LoVo (cell line): ENCODE data around the gene FAM89B.

Experiments
- DNase-seq: peaks from one replicate; pipeline ENCODE4 v3.0.0-alpha.2; 2016; ENCODE audit warnings: low spot score

Gene FAM89B

DNA sequence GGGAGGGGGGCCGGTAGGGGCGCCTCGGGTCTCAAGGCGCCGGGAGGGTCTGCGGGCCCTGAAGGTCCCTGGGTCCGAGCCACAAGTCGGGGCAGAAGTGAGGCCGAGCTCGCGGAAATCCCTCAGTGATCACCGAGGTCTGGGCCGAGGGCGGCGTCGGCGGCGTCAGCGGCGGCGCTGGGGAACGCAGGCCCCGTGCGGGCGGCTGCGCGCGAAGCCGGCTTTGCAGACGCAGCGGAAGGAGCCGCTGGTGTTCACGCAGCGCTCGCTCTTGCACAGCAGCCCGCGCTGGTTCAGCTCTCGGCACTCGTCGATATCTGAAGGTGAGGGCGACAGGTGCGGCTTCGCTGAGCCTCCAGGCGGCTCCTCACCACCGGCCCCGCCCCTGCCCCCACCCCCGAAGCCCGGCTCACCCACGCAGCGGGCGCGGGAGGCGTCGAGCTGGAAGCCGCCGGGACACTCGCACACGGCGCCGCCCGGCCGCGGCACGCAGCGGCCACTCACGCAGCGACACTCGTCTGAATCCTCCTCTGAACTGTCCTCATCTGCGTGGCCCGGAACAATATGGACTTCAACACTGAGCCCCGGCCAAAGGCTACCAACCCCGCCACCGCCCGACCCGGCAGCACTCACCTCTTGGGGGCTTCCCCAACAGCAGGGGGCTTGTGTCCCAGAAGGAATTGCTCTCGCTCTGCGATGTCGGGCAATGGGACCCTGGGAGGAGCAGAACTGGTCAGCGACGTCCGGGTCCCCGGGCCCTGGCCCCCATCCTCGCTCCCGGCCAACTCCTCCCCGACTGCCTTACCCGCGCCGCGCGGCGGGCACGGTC is 33.2 kb upstream of the FAM89B start:
- no peak for DNase-seq

DNA sequence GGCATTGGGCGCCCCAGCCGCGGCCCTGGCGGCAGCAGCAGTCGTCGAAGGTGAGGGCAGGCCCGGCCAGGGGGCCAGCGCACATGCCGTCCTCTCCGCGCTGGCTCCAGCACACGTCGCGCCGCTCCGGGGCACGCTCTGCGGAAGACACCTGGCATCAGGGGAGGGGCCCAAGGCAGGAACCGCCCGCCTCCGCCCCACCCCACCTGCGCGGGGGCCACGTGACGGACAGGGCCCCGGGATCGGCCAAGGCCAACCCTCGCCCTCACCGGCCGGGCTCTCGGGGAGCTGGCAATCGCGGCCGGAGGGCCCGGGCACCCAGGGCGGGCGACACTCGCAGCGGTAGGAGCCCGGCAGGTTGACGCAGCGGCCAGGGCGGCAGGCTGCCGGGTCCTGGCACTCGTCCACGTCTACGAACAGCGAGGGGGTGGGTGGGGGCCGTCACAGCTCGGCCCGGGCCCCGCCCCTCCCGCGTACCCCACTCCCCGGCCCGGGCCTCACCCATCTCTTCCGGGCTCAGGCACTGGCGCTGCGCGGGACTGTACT is 32.5 kb upstream of the FAM89B start:
- no peak for DNase-seq

DNA sequence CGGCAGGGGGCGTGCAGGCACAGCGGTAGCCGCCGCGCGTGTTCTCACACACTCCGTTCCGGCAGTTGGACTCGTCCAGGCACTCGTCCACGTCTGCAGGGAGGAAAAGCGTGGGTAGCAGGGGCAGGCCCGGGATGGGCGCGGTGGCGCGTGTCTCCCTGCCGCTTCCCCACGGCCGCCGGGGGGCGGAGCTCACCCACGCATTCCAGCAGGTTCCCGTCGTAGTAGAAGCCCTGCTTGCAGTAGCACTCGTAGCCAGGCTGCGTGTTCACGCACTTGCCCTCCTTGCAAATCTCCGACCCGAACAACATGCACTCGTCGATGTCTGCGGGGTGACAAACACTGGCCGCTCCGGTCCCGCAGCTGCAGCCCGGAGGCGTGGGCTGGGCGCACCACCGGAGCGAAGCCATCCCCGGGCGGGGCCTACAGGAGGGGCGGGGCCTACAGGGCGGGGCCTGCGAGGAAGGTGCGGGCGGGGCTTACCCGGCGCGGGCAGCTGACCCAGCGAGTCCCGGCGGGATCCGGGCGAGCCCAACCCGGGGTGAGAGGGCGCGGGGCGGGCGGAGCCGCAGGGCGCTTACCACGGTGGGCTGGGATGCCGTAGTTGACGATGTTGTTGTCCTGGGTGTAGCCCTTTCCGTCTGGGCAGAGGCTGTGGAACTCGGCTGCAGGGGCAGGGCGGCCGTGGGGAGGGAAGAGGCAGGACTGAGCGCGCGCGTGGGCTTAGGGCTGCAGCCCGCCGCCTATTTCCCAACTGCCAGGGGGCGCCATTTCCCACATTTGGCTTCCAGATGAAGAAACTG is 31.8 kb upstream of the FAM89B start:
- peak; percentile 85 for DNase-seq

DNA sequence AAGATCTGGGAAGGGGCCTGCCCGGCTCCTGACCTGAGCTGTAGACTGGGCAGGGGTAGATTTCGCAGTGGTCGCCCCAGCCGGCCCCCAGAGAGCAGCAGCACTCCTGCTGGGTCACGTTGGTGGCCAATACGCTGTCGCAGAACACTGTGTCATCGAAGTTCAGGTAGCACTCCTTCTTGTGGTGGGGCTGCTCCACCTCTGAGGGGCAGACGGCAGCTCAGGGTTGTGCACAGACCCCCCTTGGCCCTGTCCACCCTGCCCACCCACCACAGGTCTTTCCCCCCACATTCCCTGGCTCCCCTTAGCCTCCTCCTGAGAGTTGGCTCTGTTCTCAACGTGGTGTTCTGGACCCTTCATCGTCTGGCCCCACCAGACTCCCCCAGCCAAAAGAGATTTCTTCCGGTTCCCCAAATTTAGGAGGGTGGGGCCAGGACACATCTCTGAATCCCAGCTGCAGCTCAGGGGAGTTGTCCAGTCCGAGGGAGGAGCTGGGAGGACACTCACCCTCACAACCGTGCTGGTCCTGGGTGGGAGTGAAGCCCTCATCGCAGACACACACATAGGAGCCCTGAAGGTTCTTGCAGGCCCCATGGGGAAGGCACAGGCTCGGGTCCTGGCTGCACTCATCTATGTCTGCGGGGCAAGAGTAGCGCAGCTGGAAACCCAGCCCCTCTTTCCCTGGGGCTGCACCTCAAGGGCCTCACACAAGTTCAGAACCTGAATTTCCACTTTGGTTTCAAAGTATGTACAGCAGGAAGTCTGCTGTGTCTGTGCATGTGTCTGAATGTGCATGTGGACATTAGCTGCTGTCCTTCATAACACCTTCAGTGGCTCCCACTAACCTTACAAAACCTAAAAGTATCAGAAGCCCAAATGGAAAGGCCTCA is 31.0 kb upstream of the FAM89B start:
- DNase-seq = no peak

DNA sequence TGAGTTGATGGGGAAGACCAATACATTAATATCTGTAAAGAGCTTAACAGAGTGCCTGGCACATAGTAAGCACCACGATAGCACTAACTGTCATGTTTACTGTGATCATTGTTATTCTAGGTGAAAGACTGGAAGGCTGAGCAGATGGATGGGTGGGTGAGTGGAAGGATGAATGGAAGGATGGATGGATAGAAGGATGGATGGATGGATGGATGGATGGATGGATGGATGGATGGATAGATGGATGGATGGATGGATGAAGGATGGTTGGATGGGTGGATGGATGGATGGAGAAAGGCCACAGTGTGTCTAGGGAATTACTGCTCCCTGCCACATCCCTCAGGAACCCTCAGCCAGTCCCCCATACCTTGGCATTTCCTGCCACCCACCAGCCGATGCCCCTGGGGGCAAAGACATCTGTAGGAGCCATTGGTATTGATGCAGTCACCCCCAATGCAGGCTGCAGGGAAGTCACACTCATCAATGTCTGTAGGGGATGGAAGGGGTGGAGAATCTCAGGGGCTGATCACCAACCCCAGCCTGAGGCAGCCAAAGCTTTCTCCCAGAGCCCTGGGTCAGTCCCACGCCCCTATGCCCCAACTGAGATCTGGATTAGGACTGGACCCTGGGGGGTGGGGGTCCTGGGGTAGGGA is 29.5 kb upstream of the FAM89B start:
- no peak for DNase-seq

DNA sequence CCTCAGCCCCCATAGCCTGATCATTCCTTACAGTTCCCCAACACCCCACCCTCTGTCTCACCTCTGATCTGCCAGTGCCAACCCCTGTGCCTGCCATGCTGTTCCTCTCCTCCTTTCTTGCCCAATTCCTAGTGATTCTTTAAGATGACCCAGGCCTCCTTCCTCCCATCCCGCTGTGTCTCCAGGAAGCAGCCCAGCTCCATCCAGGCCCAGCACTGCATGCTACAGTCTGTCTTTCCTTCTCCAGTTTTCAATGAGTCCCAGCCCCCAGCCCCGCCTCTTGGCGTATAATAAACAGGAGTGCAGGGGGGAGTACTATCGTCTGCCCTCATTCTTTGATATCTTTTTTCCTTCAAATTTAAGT is 26.5 kb upstream of the FAM89B start:
- no peak for DNase-seq

DNA sequence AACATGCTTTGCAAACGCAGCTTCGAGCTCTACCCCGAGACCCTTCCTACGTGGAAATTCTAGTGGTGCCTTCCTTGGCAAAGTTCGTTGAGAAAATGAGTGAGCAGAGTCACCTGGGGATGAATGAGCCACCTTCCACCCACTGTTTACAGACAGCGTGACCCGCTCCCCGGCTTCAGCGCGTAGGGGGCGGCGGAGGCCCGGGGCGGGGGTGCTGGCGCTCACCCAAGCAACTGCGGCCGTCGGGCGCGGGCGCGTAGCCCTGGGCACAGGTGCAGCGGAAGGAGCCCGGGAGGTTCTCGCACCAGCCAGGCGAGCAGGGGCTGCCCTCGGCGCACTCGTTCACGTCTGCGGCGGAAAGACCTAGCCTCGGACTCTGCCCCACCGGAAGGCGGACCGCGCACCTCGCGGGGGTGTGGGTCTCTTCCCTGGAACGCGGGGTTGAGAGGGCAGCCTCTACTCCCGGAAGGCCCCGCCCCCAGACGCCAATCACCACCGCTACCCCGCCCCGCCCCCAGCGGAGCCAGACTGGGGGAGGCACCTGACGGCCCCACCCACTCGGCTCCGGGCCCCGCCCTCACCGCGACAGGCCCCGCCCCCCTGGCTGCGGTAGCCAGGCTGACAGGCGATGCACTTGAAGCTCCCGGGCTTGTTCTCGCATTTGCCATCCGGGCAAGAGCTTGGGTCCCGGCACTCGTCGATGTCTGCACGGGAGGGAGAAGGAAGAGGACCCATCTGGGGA is 25.9 kb upstream of the FAM89B start:
- DNase-seq = peak; percentile 92

DNA sequence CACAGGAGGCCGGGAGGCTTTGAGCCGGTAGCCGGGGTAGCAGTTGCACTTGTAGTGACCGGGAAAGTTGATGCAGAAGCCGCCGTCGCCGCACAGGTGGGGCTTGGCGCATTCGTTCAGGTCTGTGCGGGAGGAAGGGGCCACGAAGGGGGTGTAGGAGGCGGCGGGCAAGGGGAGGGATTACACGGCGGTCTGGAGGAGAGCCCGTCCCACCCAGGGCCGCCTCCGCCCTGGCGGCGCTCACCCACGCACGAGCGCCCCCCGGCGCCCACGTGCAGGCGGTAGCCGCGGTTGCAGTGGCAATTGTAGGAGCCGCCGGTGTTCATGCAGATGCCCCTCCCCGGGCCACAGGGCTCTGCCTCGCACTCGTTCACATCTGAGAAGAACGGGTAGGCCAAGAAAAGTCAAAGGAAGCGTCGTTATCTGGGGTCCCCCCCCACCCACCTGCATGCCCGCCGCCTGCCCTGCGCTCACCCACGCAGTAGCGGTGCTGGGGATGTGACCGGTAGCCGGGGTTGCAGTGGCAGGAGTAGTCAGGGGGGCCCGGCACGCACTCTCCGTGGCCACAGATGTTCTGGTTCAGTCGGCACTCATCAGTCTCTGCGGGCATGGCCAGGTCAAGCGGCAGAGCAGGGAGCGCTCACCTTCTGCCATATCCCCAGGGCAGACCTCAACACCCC is 24.8 kb upstream of the FAM89B start:
- no peak for DNase-seq

DNA sequence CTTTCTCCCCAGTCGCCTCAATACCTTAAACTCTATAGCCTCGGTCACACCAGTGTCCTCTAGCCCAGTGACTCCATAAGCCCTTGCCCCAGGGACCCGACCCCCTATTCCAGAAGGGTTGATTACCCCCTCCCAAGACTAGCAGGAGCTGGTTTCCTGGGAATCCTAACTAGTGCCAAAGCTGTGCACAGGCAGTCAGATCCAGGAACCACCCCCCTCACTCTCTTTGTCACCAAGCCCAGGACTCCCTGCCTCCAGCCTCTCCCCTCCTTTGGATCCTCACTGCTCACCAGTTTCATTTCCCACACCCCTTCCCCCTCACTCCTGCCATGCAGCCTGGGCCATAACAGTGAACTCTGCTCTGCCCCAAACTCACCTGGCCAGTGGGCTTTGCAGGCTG is 23.9 kb upstream of the FAM89B start:
- no peak for DNase-seq

DNA sequence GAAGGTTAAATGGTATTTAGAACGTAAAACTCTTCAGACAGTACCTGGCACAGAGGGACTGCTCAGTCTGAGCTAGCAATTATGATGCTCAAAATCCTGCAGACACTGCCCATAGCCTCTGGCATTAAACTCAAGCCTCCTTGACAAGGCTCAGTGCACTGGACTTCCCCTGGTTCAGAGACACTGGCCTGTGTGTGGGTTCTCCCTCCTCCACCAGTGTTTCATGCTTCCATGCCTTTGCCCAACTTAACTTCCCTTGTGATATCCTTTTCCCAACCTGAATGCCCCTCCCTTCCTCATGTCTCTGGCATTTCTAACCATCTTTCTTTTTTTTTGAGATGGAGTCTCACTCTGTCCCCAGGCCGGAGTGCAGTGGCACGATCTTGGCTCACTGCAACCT is 23.2 kb upstream of the FAM89B start:
- DNase-seq = no peak

DNA sequence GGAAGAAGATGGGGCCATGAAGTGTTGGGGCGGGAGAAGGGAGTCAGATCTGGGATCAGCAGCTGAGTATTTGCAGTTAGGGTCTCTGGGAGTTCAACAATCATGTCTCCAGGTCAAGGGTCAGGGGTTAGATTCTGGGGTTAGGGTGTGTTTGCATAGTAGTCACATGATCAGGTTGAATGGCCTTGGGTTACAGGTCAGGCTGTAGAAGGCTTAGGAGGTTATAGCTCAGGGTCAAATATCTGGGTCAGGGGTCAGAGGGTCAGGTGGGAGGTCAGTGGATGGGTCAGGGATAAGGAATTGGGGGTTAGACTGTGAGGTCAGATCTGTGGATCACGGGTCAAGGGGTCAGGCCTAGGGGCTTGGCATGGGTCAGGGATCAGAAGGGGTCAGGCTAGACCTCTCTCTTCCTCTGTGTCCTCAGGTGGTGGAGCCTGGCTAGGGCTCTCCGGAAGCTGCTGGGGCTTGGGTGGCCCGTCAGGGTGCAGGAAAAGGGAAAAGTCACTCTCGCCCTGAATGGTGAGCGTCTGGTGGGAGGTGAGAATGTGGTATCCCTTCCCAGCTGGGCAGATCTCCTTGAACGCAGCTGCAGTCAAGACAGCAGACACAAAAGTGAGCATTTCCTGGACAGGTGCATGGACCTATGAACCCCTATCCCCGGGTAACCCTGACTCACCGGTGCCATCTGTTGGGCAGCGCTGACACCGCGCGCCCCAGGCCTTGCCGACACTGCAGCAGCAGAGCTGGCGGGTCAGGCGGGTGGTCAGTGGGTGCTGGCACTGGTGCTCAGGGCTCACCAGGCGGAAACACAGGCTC is 20.6 kb upstream of the FAM89B start:
- peak; percentile 54 for DNase-seq

DNA sequence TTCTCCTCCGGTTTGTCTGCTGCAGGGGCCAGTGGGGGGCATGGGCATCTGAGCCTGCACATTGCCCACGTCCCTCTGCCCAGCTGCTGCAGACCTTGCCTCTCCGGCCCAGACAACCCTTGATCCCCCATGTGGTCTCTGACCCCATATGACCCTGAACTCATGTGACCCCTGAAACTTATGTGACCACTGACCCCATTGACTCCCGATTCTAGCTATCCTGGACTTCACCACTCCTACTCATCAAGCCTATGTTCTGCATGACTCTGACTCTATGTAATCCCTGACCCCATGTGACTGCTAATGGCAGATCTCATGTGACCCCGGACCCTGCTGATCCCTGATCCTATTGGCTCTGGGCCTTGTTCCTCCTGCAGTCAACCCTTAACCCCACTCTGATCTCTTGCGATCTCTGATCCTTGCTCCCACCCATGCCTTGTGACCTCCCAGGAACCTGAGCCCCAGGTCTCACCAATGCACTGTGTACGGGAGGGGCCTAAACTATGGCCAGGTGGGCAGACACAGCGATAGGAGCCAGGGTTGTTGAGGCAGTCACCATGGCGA is 19.9 kb upstream of the FAM89B start:
- DNase-seq = no peak

DNA sequence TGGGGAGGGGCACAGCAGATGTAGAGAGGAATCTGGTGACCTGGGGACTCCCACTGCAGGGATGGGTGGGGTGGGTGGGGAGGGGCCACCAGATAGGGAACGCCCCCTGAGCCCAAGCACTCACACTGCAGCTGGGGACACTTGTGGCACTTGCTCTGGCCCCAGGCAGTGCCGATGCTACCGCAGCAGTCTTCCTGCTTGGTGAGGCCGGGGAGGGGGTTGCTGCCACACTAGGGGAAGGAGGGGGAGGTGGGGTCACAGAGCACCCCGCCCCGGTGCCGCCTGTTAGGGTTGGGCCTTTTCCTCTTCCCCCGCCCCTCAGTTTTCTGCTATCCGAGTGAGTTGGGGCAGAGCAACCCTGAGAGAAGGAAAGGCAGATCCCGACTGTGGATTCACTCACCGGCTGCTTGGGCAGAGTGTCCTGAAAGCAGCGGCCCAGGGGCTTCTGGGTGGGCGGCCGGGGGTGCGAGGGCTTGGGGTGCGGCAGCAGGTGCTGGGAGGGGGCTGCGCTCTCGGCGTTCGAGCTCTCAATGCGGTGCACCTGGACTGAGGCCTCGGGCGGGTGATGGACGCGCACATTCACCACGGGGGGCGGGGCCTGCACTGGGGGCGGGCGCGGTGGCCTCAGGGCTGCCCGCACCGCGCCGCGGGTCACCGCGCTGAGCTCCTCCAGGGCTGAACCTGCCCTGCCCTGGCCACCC is 18.9 kb upstream of the FAM89B start:
- DNase-seq = no peak

DNA sequence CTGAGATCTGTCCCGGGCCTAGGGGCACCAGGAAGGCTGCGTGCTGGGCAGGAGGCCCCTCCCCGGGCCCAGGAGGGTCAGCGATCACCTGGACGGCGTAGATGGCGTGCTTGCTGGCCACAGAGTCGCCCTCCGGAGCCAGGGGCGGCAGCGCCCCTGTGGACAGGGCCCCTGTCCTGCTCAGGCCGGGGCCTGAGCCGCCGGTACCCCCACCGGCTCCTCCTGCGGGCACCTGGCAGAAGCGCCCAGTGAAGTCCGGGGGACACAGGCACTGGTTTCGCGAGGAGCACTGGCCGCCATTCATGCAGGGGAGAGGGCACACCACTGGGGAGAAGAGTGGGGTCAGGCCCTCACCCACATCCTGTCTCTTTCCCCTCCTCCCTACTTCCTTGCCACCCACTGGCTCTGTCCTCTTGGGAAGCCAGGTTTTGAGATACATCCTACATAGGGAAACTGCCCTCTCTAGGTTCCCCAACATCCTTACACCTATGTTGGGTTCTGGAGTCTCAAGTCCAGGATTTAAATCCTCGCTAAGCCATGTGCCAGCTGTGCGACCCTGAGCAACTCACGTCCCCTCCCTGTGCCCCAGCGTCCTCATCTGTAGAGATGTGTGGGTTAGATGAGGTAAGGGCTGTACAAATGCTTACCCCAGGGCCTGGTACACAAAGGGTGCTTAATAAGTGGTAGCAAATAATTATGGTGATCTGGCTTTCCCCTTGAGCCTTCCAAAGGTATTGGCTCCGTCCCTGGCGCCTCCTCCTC is 18.1 kb upstream of the FAM89B start:
- no peak for DNase-seq

DNA sequence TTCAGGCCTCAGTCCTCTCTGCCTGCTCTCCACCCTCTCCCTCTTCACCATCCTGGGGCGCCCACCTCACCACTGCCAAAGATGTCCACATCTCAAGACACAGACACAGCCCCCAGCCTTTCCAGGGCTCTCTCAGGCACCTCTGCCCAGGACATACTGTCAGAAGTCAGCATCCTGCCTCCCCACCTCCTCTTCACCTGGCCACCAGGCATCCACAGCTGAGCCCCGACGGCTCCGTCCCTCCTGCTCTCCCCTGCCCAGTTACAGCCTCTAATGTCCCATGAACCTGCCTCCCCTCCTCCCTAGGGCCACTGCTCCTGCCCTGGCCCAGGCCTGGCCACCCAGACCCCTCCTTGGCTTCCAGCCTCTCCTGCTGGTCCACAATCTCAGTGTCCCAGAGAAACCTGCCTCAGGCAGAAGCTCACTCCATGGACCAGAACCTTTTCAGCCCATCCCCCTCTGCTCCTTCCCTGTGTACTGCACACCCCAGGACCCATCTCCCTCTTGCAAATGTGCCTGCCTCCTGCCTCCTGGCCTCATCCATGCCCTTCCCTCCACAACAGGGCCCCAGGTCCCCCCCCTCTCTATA is 17.4 kb upstream of the FAM89B start:
- DNase-seq = no peak

DNA sequence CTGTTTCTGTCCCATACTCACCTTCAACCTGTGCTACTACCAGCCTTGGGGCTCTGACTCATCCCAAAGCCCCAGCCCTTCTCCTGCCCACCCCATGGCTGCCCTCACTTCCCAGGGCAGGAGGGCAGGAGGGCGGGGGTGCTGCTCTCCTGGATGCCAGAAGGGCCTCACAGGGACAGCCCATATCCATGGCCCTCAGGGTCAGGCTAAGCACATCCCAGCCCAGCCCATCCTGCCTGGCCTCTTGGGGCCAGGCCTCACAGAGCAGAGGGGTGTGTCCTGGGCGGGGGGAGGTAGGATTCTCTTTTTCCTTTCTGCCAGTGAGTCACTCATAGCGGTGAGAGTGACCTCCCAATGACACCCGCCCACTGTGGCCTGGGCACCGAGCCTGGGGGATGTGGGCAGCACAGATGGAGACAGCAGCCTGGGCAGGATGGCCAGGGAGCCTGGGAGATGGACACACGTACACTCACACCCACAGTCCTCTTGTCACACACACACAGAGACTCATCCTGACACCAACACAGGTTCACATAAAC is 16.6 kb upstream of the FAM89B start:
- DNase-seq = peak; percentile 71
